HFFc6 (cell line): ENCODE measurements around the gene INSL3. TPM values are rescaled to one million over a fixed set of nuclear protein-coding genes. Genes with fewer than 3 reads are reported as not detected.

Source experiments
- DNase-seq: peaks from one replicate; pipeline ENCODE4 v3.0.0-alpha.2; 2018
- H3K27ac Mint-ChIP-seq: 2 replicates; pipeline ENCODE4 v1.8.0; 2020; ENCODE audit warnings: mild to moderate bottlenecking, mixed read lengths
- H3K27me3 Mint-ChIP-seq: 2 replicates; pipeline ENCODE4 v1.8.0; 2021; ENCODE audit warnings: mild to moderate bottlenecking, moderate library complexity, mixed read lengths; ENCODE audit not compliant: insufficient read depth
- H3K36me3 Mint-ChIP-seq: 2 replicates; pipeline ENCODE4 v1.8.0; 2021; ENCODE audit warnings: low read depth, mixed read lengths
- H3K4me1 Mint-ChIP-seq: 2 replicates; pipeline ENCODE4 v1.8.0; 2020; ENCODE audit warnings: low read depth, mixed read lengths
- H3K4me3 Mint-ChIP-seq: 2 replicates; pipeline ENCODE4 v1.8.0; 2020; ENCODE audit warnings: mild to moderate bottlenecking, moderate library complexity, mixed read lengths
- H3K9me3 Mint-ChIP-seq: 2 replicates; pipeline ENCODE4 v1.8.0; 2020; ENCODE audit warnings: mild to moderate bottlenecking, mixed read lengths
- total RNA-seq, 6 experiments: library from RNA; stranded (reverse); fragmentation: NEBNext Ultra II Directional; extraction: Animal tissue kit (Norgen Biotek cat#: 25700); gene quantifications; 2 replicates in 1 of 6; 3 replicates in 5 of 6; pipeline ENCODE4 v1.2.3, GENCODE V29; 2021
- TF ChIP-seq, protein P1 (sequence below): fragments of 200-600 bp; sonication (generic); IDR thresholded peaks from 2 replicates; pipeline ENCODE4 v1.5.0; 2021; ENCODE audit warnings: antibody characterized with exemption, mild to moderate bottlenecking

INSL3 gene
- total RNA-seq, 6 experiments from 2014 or later = not detected

DNA sequence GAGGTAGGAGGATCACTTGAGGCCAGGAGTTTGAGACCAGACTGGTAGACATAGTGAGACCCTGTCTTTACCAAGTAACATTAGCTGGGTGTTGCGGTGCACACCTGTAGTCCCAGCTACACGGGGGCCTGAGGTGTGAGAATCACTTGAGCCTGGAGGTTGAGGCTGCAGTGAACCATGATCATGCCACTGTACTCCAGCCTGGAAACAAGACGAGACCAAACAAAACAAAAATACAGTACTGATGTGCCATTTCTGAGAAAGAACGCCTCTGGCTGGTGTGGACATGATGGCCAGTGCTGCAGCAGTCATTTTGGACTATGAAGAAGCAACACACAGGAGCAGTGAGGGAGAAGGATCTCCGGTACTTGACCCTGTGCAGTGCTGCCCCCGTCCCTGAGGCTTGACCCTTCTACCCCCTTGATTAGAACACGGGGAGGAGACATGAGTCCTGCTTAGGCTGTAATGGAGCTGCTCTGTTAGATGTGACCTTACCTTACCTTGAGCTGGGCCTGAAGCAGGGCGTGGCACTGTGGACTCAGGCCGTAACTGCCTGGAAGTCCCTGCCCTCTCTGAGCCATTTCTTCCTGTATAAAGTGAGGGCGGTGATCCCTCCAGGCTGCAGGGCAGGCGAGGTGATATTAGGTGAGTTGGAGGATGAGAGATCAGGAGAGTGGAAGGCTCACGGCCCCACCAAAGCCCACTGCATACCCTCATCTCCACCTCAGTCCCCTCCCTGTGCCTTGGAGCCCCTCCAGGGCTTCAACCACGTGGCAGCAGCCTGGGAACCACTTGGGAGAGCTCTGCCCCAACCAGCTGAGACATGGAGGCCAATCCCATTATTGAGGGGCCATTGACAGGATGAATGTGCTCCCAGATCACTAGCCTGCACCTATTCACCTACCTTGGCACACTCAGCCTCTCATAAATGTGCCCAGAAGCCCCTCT, 44.3 kb upstream of the INSL3 start:
- DNase-seq = no peak
- H3K4me3 Mint-ChIP-seq = peak overlapping the region; percentile 9; the same call in 1 of the 2 replicates
- peaks cover 17% of the 10 kb centered on the region for H3K4me1 Mint-ChIP-seq
- peaks cover 16% of the 10 kb centered on the region for H3K36me3 Mint-ChIP-seq
- TF ChIP-seq, protein P1, sequence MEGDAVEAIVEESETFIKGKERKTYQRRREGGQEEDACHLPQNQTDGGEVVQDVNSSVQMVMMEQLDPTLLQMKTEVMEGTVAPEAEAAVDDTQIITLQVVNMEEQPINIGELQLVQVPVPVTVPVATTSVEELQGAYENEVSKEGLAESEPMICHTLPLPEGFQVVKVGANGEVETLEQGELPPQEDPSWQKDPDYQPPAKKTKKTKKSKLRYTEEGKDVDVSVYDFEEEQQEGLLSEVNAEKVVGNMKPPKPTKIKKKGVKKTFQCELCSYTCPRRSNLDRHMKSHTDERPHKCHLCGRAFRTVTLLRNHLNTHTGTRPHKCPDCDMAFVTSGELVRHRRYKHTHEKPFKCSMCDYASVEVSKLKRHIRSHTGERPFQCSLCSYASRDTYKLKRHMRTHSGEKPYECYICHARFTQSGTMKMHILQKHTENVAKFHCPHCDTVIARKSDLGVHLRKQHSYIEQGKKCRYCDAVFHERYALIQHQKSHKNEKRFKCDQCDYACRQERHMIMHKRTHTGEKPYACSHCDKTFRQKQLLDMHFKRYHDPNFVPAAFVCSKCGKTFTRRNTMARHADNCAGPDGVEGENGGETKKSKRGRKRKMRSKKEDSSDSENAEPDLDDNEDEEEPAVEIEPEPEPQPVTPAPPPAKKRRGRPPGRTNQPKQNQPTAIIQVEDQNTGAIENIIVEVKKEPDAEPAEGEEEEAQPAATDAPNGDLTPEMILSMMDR = no peak
- no peaks in the 10 kb centered on the region for H3K9me3 Mint-ChIP-seq
- peaks cover 34% of the 10 kb centered on the region for H3K27me3 Mint-ChIP-seq
- H3K27ac Mint-ChIP-seq = peak overlapping the region; percentile 60

- DNase-seq = no peak
- H3K36me3 Mint-ChIP-seq = peaks cover 27% of the 10 kb centered on the region
- H3K4me1 Mint-ChIP-seq = peaks cover 23% of the 10 kb centered on the region
- TF ChIP-seq, protein P1 = no peak
- H3K4me3 Mint-ChIP-seq = no peak overlapping the region
- peaks cover 35% of the 10 kb centered on the region for H3K27me3 Mint-ChIP-seq
- H3K27ac Mint-ChIP-seq = peak overlapping the region; percentile 24; the same call in 1 of the 2 replicates
- H3K9me3 Mint-ChIP-seq = no peaks in the 10 kb centered on the region
These were observed 42.3 kb upstream of the INSL3 start for GRCh38 chr19:17863520-17864182.

- DNase-seq = no peak
- Mint-ChIP-seq H3K36me3 (peaks cover 27% of the 10 kb centered on the region), H3K27me3 (peaks cover 30% of the 10 kb centered on the region), H3K4me3 (no peak overlapping the region), H3K27ac (no peak overlapping the region; the same call in 1 of the 2 replicates), H3K9me3 (no peaks in the 10 kb centered on the region), H3K4me1 (peaks cover 23% of the 10 kb centered on the region)
- TF ChIP-seq, protein P1 = no peak
These were observed 41.6 kb upstream of the INSL3 start for GRCh38 chr19:17862711-17863519.

DNA sequence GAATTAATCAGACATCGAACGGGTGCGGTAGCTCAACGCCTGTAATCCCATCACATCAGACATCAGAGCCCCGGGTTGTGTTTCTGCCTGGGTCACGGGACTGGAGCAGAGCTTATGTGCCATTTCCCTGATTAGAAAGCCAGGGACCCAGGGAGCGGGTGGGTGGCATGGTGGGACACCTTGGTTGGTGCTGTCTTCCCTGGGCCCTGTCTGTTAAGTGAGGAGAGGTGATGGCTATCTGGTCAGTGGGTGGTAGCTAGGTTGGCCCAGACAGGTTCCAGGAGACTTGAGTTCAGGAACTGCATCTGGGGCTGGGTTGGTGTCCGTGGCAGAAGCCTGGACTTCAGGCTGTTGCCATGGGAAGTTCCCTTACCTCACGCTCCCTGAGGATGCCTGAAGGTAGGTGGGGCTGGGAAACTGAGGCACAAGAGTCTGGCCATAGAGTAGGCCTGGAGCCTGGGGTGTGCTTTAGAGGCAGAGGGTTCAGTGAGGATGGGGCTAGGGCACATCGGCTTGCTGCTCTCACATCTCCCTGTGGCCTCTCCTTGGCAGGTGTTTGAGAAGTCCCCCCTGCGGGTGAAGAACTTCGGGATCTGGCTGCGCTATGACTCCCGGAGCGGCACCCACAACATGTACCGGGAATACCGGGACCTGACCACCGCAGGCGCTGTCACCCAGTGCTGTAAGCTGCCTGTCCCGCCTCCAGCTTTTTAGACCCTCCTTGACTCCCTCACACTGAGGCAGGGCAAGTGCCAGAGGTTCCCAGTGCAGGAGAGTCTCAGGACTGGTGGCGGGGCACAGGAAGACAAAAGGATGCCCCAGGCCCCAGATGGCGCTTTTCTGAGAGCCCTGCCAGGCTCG, 40.5 kb upstream of the INSL3 start:
- Mint-ChIP-seq H3K36me3 (peaks cover 27% of the 10 kb centered on the region), H3K27ac (peak overlapping the region; percentile 97)

More for the DNA sequence above, 40.5 kb upstream of the INSL3 start:
- H3K4me3 Mint-ChIP-seq = peak overlapping the region; percentile 98
- no peaks in the 10 kb centered on the region for H3K9me3 Mint-ChIP-seq
- TF ChIP-seq, protein P1 = no peak
- peaks cover 23% of the 10 kb centered on the region for H3K4me1 Mint-ChIP-seq
- peaks cover 21% of the 10 kb centered on the region for H3K27me3 Mint-ChIP-seq
- no peak for DNase-seq
